Muscle layer of duodenum (tissue), 2 donors: ENCODE results near the gene KIAA0825.

Experiments used
- H3K27ac ChIP-seq: one replicate; pipeline ENCODE4 v1.7.0; 2013; ENCODE audit warnings: mild to moderate bottlenecking, low read length
- H3K27me3 ChIP-seq: one replicate; pipeline ENCODE4 v1.7.0; 2013; ENCODE audit warnings: low read depth, mild to moderate bottlenecking, control low read depth, low read length
- H3K36me3 ChIP-seq, 2 donors: one replicate each; pipeline ENCODE4 v1.7.0; 2013; ENCODE audit warnings: low read length in 2 of 2, control low read depth in 1 of 2, mild to moderate bottlenecking in 1 of 2; ENCODE audit not compliant: insufficient read depth in 2 of 2, control insufficient read depth in 1 of 2
- H3K4me1 ChIP-seq, 2 donors: one replicate each; pipeline ENCODE4 v1.7.0; 2013; ENCODE audit warnings: low read length in 2 of 2, mild to moderate bottlenecking in 2 of 2, control low read depth in 1 of 2, moderate library complexity in 1 of 2; ENCODE audit not compliant: insufficient read depth in 2 of 2, control insufficient read depth in 1 of 2
- H3K4me3 ChIP-seq, 2 donors: one replicate each; pipeline ENCODE4 v1.7.0; 2013; ENCODE audit warnings: low read length in 2 of 2, low read depth in 1 of 2, mild to moderate bottlenecking in 1 of 2
- H3K9me3 ChIP-seq, 2 donors: one replicate each; pipeline ENCODE4 v1.7.0; 2013; ENCODE audit warnings: low read length in 2 of 2, control low read depth in 1 of 2, mild to moderate bottlenecking in 1 of 2; ENCODE audit not compliant: control insufficient read depth in 1 of 2
- donor health status: healthy.

KIAA0825 gene

GRCh38 chr5:94538260-94538659 lies 80.1 kb downstream of the KIAA0825 start:
- H3K36me3 ChIP-seq: no peaks in the 10 kb centered on the region
- H3K9me3 ChIP-seq: no peaks in the 10 kb centered on the region
- H3K4me3 ChIP-seq: no peak overlapping the region
- no peak overlapping the region for H3K27ac ChIP-seq
- no peaks in the 10 kb centered on the region for H3K4me1 ChIP-seq
- H3K27me3 ChIP-seq: no peaks in the 10 kb centered on the region

- Histone ChIP-seq H3K9me3 (no peaks in the 10 kb centered on the region), H3K4me3 (no peak overlapping the region), H3K27me3 (no peaks in the 10 kb centered on the region)
Measured at GRCh38 chr5:94526706-94527105, 91.7 kb downstream of the KIAA0825 start.

GRCh38 chr5:94524841-94525697 lies 93.3 kb downstream of the KIAA0825 start:
- no peaks in the 10 kb centered on the region for H3K36me3 ChIP-seq
- H3K27me3 ChIP-seq: no peaks in the 10 kb centered on the region
- no peak overlapping the region for H3K27ac ChIP-seq
- H3K4me3 ChIP-seq: no peak overlapping the region
- no peaks in the 10 kb centered on the region for H3K4me1 ChIP-seq
- H3K9me3 ChIP-seq: no peaks in the 10 kb centered on the region

More at GRCh38 chr5:94526706-94527105, 91.7 kb downstream of the KIAA0825 start:
- no peak overlapping the region for H3K27ac ChIP-seq
- H3K36me3 ChIP-seq: no peaks in the 10 kb centered on the region
- H3K4me1 ChIP-seq: no peaks in the 10 kb centered on the region

- no peak overlapping the region for H3K4me3 ChIP-seq
- no peaks in the 10 kb centered on the region for H3K36me3 ChIP-seq
- H3K4me1 ChIP-seq: no peaks in the 10 kb centered on the region
- no peak overlapping the region for H3K27ac ChIP-seq
- no peaks in the 10 kb centered on the region for H3K9me3 ChIP-seq
- H3K27me3 ChIP-seq: no peaks in the 10 kb centered on the region
Measured at GRCh38 chr5:94523018-94523417, 95.4 kb downstream of the KIAA0825 start.

GRCh38 chr5:94522117-94522516 lies 96.3 kb downstream of the KIAA0825 start:
- H3K27me3 ChIP-seq: no peaks in the 10 kb centered on the region
- H3K4me3 ChIP-seq: no peak overlapping the region
- no peaks in the 10 kb centered on the region for H3K36me3 ChIP-seq
- H3K4me1 ChIP-seq: no peaks in the 10 kb centered on the region
- no peak overlapping the region for H3K27ac ChIP-seq
- no peaks in the 10 kb centered on the region for H3K9me3 ChIP-seq

GRCh38 chr5:94517490-94518488 lies 100.6 kb downstream of the KIAA0825 start:
- Histone ChIP-seq H3K27ac (no peak overlapping the region), H3K4me1 (no peaks in the 10 kb centered on the region), H3K27me3 (no peaks in the 10 kb centered on the region), H3K9me3 (no peaks in the 10 kb centered on the region), H3K36me3 (no peaks in the 10 kb centered on the region), H3K4me3 (no peak overlapping the region)

- Histone ChIP-seq H3K4me3 (no peak overlapping the region), H3K9me3 (no peaks in the 10 kb centered on the region), H3K4me1 (no peaks in the 10 kb centered on the region), H3K27me3 (no peaks in the 10 kb centered on the region), H3K36me3 (no peaks in the 10 kb centered on the region), H3K27ac (no peak overlapping the region)
Measured at GRCh38 chr5:94516148-94516547, 102.3 kb downstream of the KIAA0825 start.

GRCh38 chr5:94508461-94509148 lies 109.8 kb downstream of the KIAA0825 start:
- Histone ChIP-seq H3K27ac (no peak overlapping the region), H3K27me3 (no peaks in the 10 kb centered on the region), H3K9me3 (no peaks in the 10 kb centered on the region), H3K36me3 (no peaks in the 10 kb centered on the region), H3K4me3 (no peak overlapping the region), H3K4me1 (no peaks in the 10 kb centered on the region)

- Histone ChIP-seq H3K4me3 (no peak overlapping the region), H3K9me3 (no peaks in the 10 kb centered on the region), H3K27me3 (no peaks in the 10 kb centered on the region), H3K4me1 (no peaks in the 10 kb centered on the region), H3K27ac (no peak overlapping the region), H3K36me3 (no peaks in the 10 kb centered on the region)
Measured at GRCh38 chr5:94505327-94506068, 112.9 kb downstream of the KIAA0825 start.

- Histone ChIP-seq H3K27ac (no peak overlapping the region), H3K9me3 (no peaks in the 10 kb centered on the region), H3K4me1 (no peaks in the 10 kb centered on the region), H3K27me3 (no peaks in the 10 kb centered on the region), H3K4me3 (no peak overlapping the region), H3K36me3 (no peaks in the 10 kb centered on the region)
Measured at GRCh38 chr5:94503677-94504076, 114.7 kb downstream of the KIAA0825 start.
